ENCODE measurements around the gene PSMD3. TPM values are rescaled to one million over a fixed set of nuclear protein-coding genes. Genes with fewer than 3 reads are reported as not detected.

Gene PSMD3
- total and polyA plus RNA-seq, 9 of the 15 experiments (the other 6 are each of a cell fraction or from before 2014, with no cell fraction given): 2.0 to 251 (median 135) TPM

GRCh38 chr17:39997543-39997942, 16.9 kb downstream of the PSMD3 start:
- whole genome bisulfite sequencing (ENCODE audit: insufficient coverage, low coverage, missing lambda C conversion rate): 78% methylated on average over 3 of the region's 4 CpGs
- Histone ChIP-seq H3K4me1 (replicated peaks in 1 of 2; ENCODE audit: control insufficient read depth in 2 of 2, insufficient read depth in 2 of 2, low read length in 2 of 2) (peaks cover 0 to 3% of the 10 kb centered on the region in 2 experiments; a peak in 1 of 5 replicates), H3K9me3 (replicated peaks; ENCODE audit: control insufficient read depth, insufficient read depth, low read depth, low read length) (no peaks in the 10 kb centered on the region), H3K4me2 (ENCODE audit: insufficient read depth, low read length) (no peak overlapping the region), H3K4me3 (no peak overlapping the region), H4K20me1 (replicated peaks; ENCODE audit: control insufficient read depth, insufficient read depth, low read length) (no peaks in the 10 kb centered on the region), H3K27ac (ENCODE audit: extremely low read depth, low read depth, low read length) (no peak overlapping the region), H3K36me3 (ENCODE audit: control insufficient read depth, insufficient read depth, low read length) (peaks cover 57% of the 10 kb centered on the region), H3K79me2 (ENCODE audit: control insufficient read depth, insufficient read depth, low read length) (no peaks in the 10 kb centered on the region), H3K9me1 (ENCODE audit: control insufficient read depth, insufficient read depth, low read length) (no peaks in the 10 kb centered on the region), H3K27me3 (ENCODE audit: control insufficient read depth in 2 of 2, insufficient read depth in 2 of 2, low read length in 2 of 2) (no peaks in the 10 kb centered on the region), H2AFZ (ENCODE audit: low read depth, low read length) (no peak overlapping the region), H3K9ac (ENCODE audit: insufficient read depth in 1 of 2, low read depth in 2 of 2, low read length in 2 of 2) (no peak overlapping the region)
- BruUV-seq (replicated peaks): TSS peak; percentile 56
- in situ Hi-C loops (cut with MboI): no loop called here
- peak in 2 of 4 experiments; percentile 10 to 27 for DNase-seq (ENCODE audit: extremely low read depth in 1 of 4, low spot score in 3 of 4)
- ATAC-seq: peak; percentile 37; the same call in 1 of the 3 replicates
- intact Hi-C loops (cut with micrococcal nuclease): no loop called here
- TF ChIP-seq POLR2G (IDR thresholded peaks at IDR 0.05; ENCODE audit: low read depth, low read length): 0 out of 2 replicates have a peak, but pooled peaks have one; percentile 38
- TF ChIP-seq RBM17 (IDR thresholded peaks at IDR 0.05; ENCODE audit: borderline replicate concordance, low read depth, low read length): no peak
- CTCF ChIA-PET (ENCODE audit: low intra/inter-chr PET ratio): no interaction called here
- FAIRE-seq: no peak
- POLR2A ChIA-PET: interaction anchor here (1.2 kb wide), 1 partner anchor 11 kb away, joined by 5 read pairs; no protein-coding TSS in a partner anchor

- WGBS (ENCODE audit: insufficient coverage, low coverage, missing lambda C conversion rate): 43% methylated on average over 4 of the region's 4 CpGs
- DNase-seq (ENCODE audit: extremely low read depth in 1 of 4, low spot score in 3 of 4) (no peak), ATAC-seq (no peak), FAIRE-seq (peak; percentile 15)
- H3K4me3 ChIP-seq: no peak overlapping the region
- no peaks in the 10 kb centered on the region for H3K9me3 ChIP-seq (replicated peaks; ENCODE audit: control insufficient read depth, insufficient read depth, low read depth, low read length)
- no peak overlapping the region for H2AFZ ChIP-seq (ENCODE audit: low read depth, low read length)
- BruUV-seq (replicated peaks): no TSS peak
- intact Hi-C loops (cut with micrococcal nuclease): no loop called here
- CTCF ChIA-PET (ENCODE audit: low intra/inter-chr PET ratio): no interaction called here
- H3K36me3 ChIP-seq (ENCODE audit: control insufficient read depth, insufficient read depth, low read length): peaks cover 42% of the 10 kb centered on the region; the same call in 2 of the 3 replicates
- no peaks in the 10 kb centered on the region for H4K20me1 ChIP-seq (replicated peaks; ENCODE audit: control insufficient read depth, insufficient read depth, low read length)
- TF ChIP-seq SAFB (IDR thresholded peaks at IDR 0.05; ENCODE audit: borderline replicate concordance, low read depth, low read length): no peak
- H3K27me3 ChIP-seq (ENCODE audit: control insufficient read depth in 2 of 2, insufficient read depth in 2 of 2, low read length in 2 of 2): no peaks in the 10 kb centered on the region
- no peak overlapping the region for H3K27ac ChIP-seq (ENCODE audit: extremely low read depth, low read depth, low read length)
- in situ Hi-C loops (cut with MboI): no loop called here
- H3K4me2 ChIP-seq (ENCODE audit: insufficient read depth, low read length): no peak overlapping the region
- H3K4me1 ChIP-seq (replicated peaks in 1 of 2; ENCODE audit: control insufficient read depth in 2 of 2, insufficient read depth in 2 of 2, low read length in 2 of 2): peaks cover 0 to 3% of the 10 kb centered on the region in 2 experiments; a peak in 1 of 5 replicates
- H3K9me1 ChIP-seq (ENCODE audit: control insufficient read depth, insufficient read depth, low read length): no peaks in the 10 kb centered on the region
- no peaks in the 10 kb centered on the region for H3K79me2 ChIP-seq (ENCODE audit: control insufficient read depth, insufficient read depth, low read length)
- no peak overlapping the region for H3K9ac ChIP-seq (ENCODE audit: insufficient read depth in 1 of 2, low read depth in 2 of 2, low read length in 2 of 2)
- POLR2A ChIA-PET: interaction anchor here (0.7 to 3.3 kb wide), 3 partner anchors 9 to 16 kb away, joined by 3 to 13 read pairs (median 3); partner anchors contain the start of gene CSF3
Measured at GRCh38 chr17:39999067-39999466, 18.5 kb downstream of the PSMD3 start.

All from K562 (cell line).